HG03439 (cell line): ENCODE data around the gene STOML2.

Source experiments
- ATAC-seq: cut with Tn5 transposase; IDR thresholded peaks from one replicate; pipeline ENCODE4 v1.9.1; 2021; ENCODE audit warnings: mild to moderate bottlenecking, moderate library complexity; ENCODE audit not compliant: unreplicated experiment

The STOML2 gene

GRCh38 chr9:35107297-35108290 is 4.7 kb upstream of the STOML2 start:
- ATAC-seq = no peak

- ATAC-seq = no peak
These were observed 3.4 kb upstream of the STOML2 start for GRCh38 chr9:35106343-35106730.

GRCh38 chr9:35105571-35106342 is 2.8 kb upstream of the STOML2 start:
- no peak for ATAC-seq

- ATAC-seq = no peak
These were observed 2.2 kb upstream of the STOML2 start for GRCh38 chr9:35105126-35105525.

GRCh38 chr9:35104586-35104985 is 1.7 kb upstream of the STOML2 start:
- no peak for ATAC-seq

GRCh38 chr9:35103660-35104191 is 795 bp upstream of the STOML2 start:
- no peak for ATAC-seq

GRCh38 chr9:35102465-35102768 is 514 bp downstream of the STOML2 start:
- peak; percentile 17 for ATAC-seq

GRCh38 chr9:35097573-35097972 is 5.4 kb downstream of the STOML2 start:
- no peak for ATAC-seq

GRCh38 chr9:35096035-35096849 is 6.7 kb downstream of the STOML2 start, which contains the start of gene PIGO:
Gene PIGO (minus strand): TSS chr9:35096591. CDS start chr9:35095565, 1,026 bp downstream.
- ATAC-seq = peak; percentile 76

- no peak for ATAC-seq
These were observed 11.4 kb downstream of the STOML2 start for GRCh38 chr9:35091536-35091935.

GRCh38 chr9:35089434-35089833 is 13.5 kb downstream of the STOML2 start:
- ATAC-seq = no peak

GRCh38 chr9:35085078-35085477 is 17.9 kb downstream of the STOML2 start:
- no peak for ATAC-seq

GRCh38 chr9:35079426-35080341 is 23.2 kb downstream of the STOML2 start, which contains the start of gene FANCG:
Gene FANCG (minus strand): TSS chr9:35079942. CDS start chr9:35079524, 418 bp downstream.
- ATAC-seq = peak; percentile 87

GRCh38 chr9:35079041-35079425 is 23.9 kb downstream of the STOML2 start:
- no peak for ATAC-seq

- no peak for ATAC-seq
These were observed 24.9 kb downstream of the STOML2 start for GRCh38 chr9:35078066-35078465.

GRCh38 chr9:35076848-35077247 is 26.1 kb downstream of the STOML2 start:
- ATAC-seq = no peak

- ATAC-seq = no peak
These were observed 27.6 kb downstream of the STOML2 start for GRCh38 chr9:35075358-35075757.

- ATAC-seq = no peak
These were observed 28.1 kb downstream of the STOML2 start for GRCh38 chr9:35074791-35075190.

- no peak for ATAC-seq
These were observed 28.8 kb downstream of the STOML2 start for GRCh38 chr9:35074141-35074540.

GRCh38 chr9:35073279-35073612 is 29.7 kb downstream of the STOML2 start:
- ATAC-seq = no peak
